Osteocyte (in vitro differentiated cells): ENCODE measurements around the gene CYSRT1. TPM values are rescaled to one million over a fixed set of nuclear protein-coding genes. Genes with fewer than 3 reads are reported as not detected.
"Not testable (repeated sequence)": the region's sequence is repeated elsewhere in the genome, so short reads cannot be mapped to it uniquely, and the experiment has no call there.

ENCODE experiments used
- DNase-seq: peaks from one replicate; pipeline ENCODE4 v3.0.0; 2021; ENCODE audit warnings: mixed read lengths; ENCODE audit not compliant: unreplicated experiment; ENCODE audit errors: extremely low spot score
- H3K27ac Mint-ChIP-seq: one replicate; pipeline ENCODE4 v1.8.0; 2021; ENCODE audit warnings: mild to moderate bottlenecking, mixed read lengths; ENCODE audit not compliant: unreplicated experiment
- H3K27me3 Mint-ChIP-seq: one replicate; pipeline ENCODE4 v1.8.0; 2021; ENCODE audit warnings: mixed read lengths; ENCODE audit not compliant: unreplicated experiment
- H3K36me3 Mint-ChIP-seq: one replicate; pipeline ENCODE4 v1.8.0; 2021; ENCODE audit warnings: mixed read lengths; ENCODE audit not compliant: unreplicated experiment
- H3K4me1 Mint-ChIP-seq: one replicate; pipeline ENCODE4 v1.8.0; 2021; ENCODE audit warnings: mixed read lengths; ENCODE audit not compliant: unreplicated experiment
- H3K4me3 Mint-ChIP-seq: one replicate; pipeline ENCODE4 v1.8.0; 2021; ENCODE audit warnings: mild to moderate bottlenecking, moderate library complexity, mixed read lengths; ENCODE audit not compliant: unreplicated experiment
- H3K9me3 Mint-ChIP-seq: one replicate; pipeline ENCODE4 v1.8.0; 2021; ENCODE audit warnings: mixed read lengths; ENCODE audit not compliant: unreplicated experiment
- CTCF ChIP-seq: fragments of 200-600 bp; sonication (generic); IDR thresholded peaks from 2 replicates; pipeline ENCODE4 v1.5.0; 2021; ENCODE audit warnings: antibody characterized with exemption, mild to moderate bottlenecking, moderate library complexity
- total RNA-seq: library from RNA; stranded (reverse); gene quantifications from 2 replicates; pipeline ENCODE4 v1.2.1, GENCODE V29; 2021

CYSRT1 gene
- total RNA-seq, 1 donor from 2014 or later: 1.7 TPM

DNA sequence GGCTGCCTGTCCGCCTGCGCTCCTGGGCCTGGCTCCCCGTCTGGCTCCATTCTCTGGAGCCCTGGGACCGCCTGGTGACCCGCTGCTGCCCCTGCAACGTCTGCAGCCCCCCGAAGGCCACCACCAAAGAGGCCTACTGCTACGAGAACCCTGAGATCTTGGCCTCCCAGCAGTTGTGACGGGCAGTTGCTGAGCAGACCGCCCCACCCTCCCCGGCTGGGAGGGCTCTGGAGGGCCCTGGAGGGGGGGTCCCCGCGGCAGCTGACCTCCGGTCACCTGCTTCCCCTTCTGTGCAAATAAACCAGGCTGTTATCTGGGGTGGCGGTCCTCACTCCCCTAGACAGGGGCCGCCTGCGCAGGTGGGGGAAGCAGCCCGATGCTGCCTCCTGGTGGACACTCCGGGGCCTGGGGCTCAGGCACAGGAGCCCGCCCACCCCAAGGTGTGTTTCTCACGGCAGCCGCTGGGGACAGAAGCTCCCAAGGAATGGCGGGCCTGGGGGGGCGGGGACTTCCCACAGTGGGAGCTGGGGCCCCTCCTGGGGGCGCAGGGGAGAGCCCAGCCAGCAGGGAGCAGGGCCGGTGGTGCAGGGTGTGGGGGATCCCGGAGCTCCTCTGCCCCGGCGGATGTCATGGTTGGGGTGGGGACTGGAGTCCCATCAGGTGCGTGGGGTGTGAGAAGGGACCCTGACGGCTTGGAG is 11.4 kb downstream of the CYSRT1 start:
- H3K9me3 Mint-ChIP-seq: no peaks in the 10 kb centered on the region
- no peaks in the 10 kb centered on the region for H3K27me3 Mint-ChIP-seq
- no peak overlapping the region for H3K4me3 Mint-ChIP-seq
- H3K4me1 Mint-ChIP-seq: peaks cover 14% of the 10 kb centered on the region
- peak; percentile 94 for DNase-seq
- no peak overlapping the region for H3K27ac Mint-ChIP-seq
- H3K36me3 Mint-ChIP-seq: no peaks in the 10 kb centered on the region
- TF ChIP-seq CTCF: peak; percentile 96

GRCh38 chr9:137236936-137237421 is 12.0 kb downstream of the CYSRT1 start:
- no peaks in the 10 kb centered on the region for H3K36me3 Mint-ChIP-seq
- H3K27me3 Mint-ChIP-seq: no peaks in the 10 kb centered on the region
- TF ChIP-seq CTCF: no peak
- no peak for DNase-seq
- H3K4me3 Mint-ChIP-seq: no peak overlapping the region
- peaks cover 14% of the 10 kb centered on the region for H3K4me1 Mint-ChIP-seq
- H3K9me3 Mint-ChIP-seq: no peaks in the 10 kb centered on the region
- H3K27ac Mint-ChIP-seq: no peak overlapping the region

DNA sequence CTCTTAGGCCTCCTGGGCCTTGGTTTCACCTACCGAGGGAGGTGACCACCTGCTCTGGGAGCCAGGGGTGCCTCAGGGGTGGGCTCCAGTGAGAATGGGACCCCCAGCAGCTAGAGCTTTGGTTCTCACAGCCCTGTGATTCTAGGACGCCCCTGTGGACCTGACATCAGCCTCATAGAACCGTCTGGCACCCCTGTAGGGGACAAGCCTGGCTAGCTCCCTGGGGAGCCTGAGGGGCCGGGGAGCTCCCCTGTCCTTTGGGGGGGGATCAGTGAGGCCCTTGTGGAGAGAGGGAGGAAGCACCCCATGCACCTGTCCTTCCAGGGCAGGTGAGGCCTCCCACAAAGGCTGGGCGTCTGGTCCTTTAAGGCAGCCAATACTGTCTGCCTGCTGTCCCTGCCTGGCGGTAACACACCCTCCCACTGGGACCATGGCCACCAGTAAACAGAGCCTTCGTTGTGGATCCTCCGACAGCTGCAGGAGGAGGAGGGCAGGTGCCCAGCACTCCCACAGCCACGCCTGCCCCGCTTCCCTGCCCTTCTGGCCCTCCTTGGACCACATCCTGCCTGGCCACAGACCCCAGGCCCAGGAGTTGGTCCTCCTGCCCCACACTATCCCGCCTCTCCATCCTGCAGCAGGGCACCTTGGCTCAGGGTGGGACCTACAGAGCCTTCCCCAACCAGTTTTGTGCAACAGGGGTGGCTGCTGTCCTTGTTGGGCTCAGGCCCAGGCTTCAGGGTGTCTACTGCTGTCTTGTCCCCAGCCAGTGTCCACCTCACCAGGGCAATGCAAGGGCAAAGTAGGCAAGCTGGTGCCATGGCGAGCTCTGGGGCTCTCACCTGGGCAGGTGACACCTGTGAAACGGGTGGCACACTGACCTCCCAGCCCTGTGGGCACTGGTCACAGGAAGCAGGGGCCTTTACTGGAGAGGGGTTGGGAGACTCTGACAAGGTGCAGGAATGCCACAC is 13.1 kb downstream of the CYSRT1 start:
- Mint-ChIP-seq H3K27ac (no peak overlapping the region), H3K27me3 (no peaks in the 10 kb centered on the region)

GRCh38 chr9:137239541-137240200 is 14.7 kb downstream of the CYSRT1 start:
- not testable (repeated sequence) for DNase-seq

More for the DNA sequence above, 13.1 kb downstream of the CYSRT1 start:
- no peak for TF ChIP-seq CTCF
- H3K36me3 Mint-ChIP-seq: peaks cover 9% of the 10 kb centered on the region
- DNase-seq: no peak
- peaks cover 24% of the 10 kb centered on the region for H3K4me1 Mint-ChIP-seq
- H3K4me3 Mint-ChIP-seq: no peak overlapping the region
- H3K9me3 Mint-ChIP-seq: no peaks in the 10 kb centered on the region

GRCh38 chr9:137240318-137240840 is 15.4 kb downstream of the CYSRT1 start:
- no peak for TF ChIP-seq CTCF
- peaks cover 9% of the 10 kb centered on the region for H3K36me3 Mint-ChIP-seq
- no peaks in the 10 kb centered on the region for H3K27me3 Mint-ChIP-seq
- DNase-seq: peak; percentile 91
- H3K27ac Mint-ChIP-seq: peak overlapping the region; percentile 82
- H3K4me1 Mint-ChIP-seq: peaks cover 31% of the 10 kb centered on the region
- no peaks in the 10 kb centered on the region for H3K9me3 Mint-ChIP-seq
- H3K4me3 Mint-ChIP-seq: peak overlapping the region; percentile 76

More at GRCh38 chr9:137239541-137240200, 14.7 kb downstream of the CYSRT1 start:
- H3K4me3 Mint-ChIP-seq: peak overlapping the region; percentile 76
- H3K27ac Mint-ChIP-seq: peak overlapping the region; percentile 82
- not testable (repeated sequence) for H3K9me3 Mint-ChIP-seq, H3K27me3 Mint-ChIP-seq, H3K36me3 Mint-ChIP-seq
- peaks cover 31% of the 10 kb centered on the region for H3K4me1 Mint-ChIP-seq
